ENCODE data around the gene NCKAP5L. TPM values are rescaled to one million over a fixed set of nuclear protein-coding genes. Genes with fewer than 3 reads are reported as not detected.
"Not testable (repeated sequence)": the region's sequence is repeated elsewhere in the genome, so short reads cannot be mapped to it uniquely, and the experiment has no call there.

NCKAP5L gene
- total RNA-seq, 1 experiment from 2014 or later = 13.3 TPM

DNA sequence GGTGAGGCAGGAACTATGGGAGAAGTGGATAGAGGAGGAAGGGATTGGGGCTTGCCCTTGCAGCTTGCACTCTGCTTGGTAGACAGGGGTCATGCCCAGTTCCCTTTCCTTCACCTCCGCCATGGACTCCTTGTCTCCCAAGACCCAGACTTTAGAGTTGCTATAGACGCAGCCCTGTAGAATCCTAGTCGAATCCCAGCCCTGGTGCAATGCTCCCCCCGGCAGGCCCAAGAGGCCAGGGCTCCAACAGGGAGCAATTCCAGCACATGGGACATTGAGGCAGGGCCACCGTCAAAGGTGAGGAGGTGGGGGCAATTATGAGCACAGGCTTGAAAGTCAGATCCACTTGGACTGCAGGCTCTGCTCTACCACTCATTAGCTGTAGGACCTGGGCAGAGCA, 44.2 kb upstream of the NCKAP5L start:
- no peak for ATAC-seq
- Histone ChIP-seq H3K9ac (ENCODE audit: low read length) (no peak overlapping the region), H3K27me3 (ENCODE audit: low read length) (no peaks in the 10 kb centered on the region), H3F3A (ENCODE audit: low read length, unreplicated experiment) (no peaks in the 10 kb centered on the region), H3K9me3 (ENCODE audit: low read length) (no peaks in the 10 kb centered on the region), H3K9me2 (replicated peaks; ENCODE audit: low read length) (no peaks in the 10 kb centered on the region), H3K79me2 (ENCODE audit: low read length) (no peaks in the 10 kb centered on the region), H2AFZ (ENCODE audit: low read length) (no peak overlapping the region), H4K20me1 (ENCODE audit: low read length) (no peaks in the 10 kb centered on the region), H3K36me3 (ENCODE audit: low read depth, low read length) (no peaks in the 10 kb centered on the region), H3K4me3 (ENCODE audit: low read length) (no peak overlapping the region), H3K4me1 (ENCODE audit: insufficient read depth, low read length) (peaks cover 5% of the 10 kb centered on the region), H3K4me2 (ENCODE audit: low read length) (no peak overlapping the region), H3K27ac (ENCODE audit: low read length) (no peak overlapping the region)
- ChIA-PET CTCF (interaction anchor here (0.5 kb wide), 1 partner anchor 185 kb away, joined by 4 read pairs; the partner anchor contains the start of gene ASIC1), POLR2A (ENCODE audit: unreplicated experiment) (no interaction called here)
- TF ChIP-seq, protein P1, sequence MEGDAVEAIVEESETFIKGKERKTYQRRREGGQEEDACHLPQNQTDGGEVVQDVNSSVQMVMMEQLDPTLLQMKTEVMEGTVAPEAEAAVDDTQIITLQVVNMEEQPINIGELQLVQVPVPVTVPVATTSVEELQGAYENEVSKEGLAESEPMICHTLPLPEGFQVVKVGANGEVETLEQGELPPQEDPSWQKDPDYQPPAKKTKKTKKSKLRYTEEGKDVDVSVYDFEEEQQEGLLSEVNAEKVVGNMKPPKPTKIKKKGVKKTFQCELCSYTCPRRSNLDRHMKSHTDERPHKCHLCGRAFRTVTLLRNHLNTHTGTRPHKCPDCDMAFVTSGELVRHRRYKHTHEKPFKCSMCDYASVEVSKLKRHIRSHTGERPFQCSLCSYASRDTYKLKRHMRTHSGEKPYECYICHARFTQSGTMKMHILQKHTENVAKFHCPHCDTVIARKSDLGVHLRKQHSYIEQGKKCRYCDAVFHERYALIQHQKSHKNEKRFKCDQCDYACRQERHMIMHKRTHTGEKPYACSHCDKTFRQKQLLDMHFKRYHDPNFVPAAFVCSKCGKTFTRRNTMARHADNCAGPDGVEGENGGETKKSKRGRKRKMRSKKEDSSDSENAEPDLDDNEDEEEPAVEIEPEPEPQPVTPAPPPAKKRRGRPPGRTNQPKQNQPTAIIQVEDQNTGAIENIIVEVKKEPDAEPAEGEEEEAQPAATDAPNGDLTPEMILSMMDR (conservative IDR thresholded peaks at IDR 0.05; ENCODE audit: low read depth, low read length) = no peak
- TF ChIP-seq EZH2 (IDR thresholded peaks at IDR 0.05; ENCODE audit: low read length, unreplicated experiment) = no peak
- TF ChIP-seq EZH2phosphoT487 (IDR thresholded peaks at IDR 0.05; ENCODE audit: borderline replicate concordance, low read length) = no peak
- BruUV-seq (replicated peaks) = no TSS peak
- DNase-seq = no peak
- intact Hi-C loops (cut with micrococcal nuclease) = no loop called here

DNA sequence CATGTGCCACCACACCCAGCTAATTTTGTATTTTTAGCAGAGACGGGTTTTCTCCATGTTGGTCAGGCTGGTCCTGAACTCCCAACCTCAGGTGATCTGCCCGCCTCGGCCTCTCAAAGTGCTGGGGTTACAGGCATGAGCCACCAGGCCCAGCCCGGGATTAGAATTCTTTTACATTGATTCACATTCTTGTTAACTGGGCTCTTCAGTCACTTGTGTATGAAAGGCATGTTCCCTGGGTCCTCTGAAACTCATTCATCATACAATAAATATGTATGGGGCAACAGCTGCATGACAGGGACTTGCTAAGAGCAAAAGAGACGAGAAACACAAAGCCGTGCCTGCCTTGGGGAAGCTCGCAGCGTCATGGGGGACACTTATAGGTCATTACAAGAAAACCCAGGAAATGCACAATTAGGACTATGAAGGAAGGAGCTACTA, 43.6 kb upstream of the NCKAP5L start:
- H2AFZ ChIP-seq (ENCODE audit: low read length); DNase-seq; CTCF ChIA-PET; ATAC-seq; H3K9me3 ChIP-seq (ENCODE audit: low read length); H3K4me3 ChIP-seq (ENCODE audit: low read length); POLR2A ChIA-PET (ENCODE audit: unreplicated experiment); BruUV-seq (replicated peaks); H3K27ac ChIP-seq (ENCODE audit: low read length); H3K9me2 ChIP-seq (replicated peaks; ENCODE audit: low read length); H3K27me3 ChIP-seq (ENCODE audit: low read length); H4K20me1 ChIP-seq (ENCODE audit: low read length); H3K36me3 ChIP-seq (ENCODE audit: low read depth, low read length); intact Hi-C loops (cut with micrococcal nuclease); H3F3A ChIP-seq (ENCODE audit: low read length, unreplicated experiment); H3K4me1 ChIP-seq (ENCODE audit: insufficient read depth, low read length); H3K79me2 ChIP-seq (ENCODE audit: low read length); H3K9ac ChIP-seq (ENCODE audit: low read length); H3K4me2 ChIP-seq (ENCODE audit: low read length): not testable (repeated sequence)

DNA sequence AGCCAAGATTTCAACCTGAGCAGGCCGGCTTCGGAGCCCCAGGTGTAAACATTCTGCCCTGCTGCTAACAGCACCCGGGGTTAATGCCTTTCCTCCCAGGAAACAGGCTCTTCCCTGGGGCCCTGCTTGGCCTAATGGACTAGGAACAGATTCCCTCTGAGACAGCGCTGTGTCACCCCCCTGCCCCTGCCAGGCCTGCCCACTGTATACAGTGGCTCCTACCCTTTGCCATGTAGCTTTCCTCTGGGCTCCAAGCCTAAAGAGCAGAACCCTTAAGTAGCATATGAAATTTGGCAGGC, 43.0 kb upstream of the NCKAP5L start:
- Histone ChIP-seq H3K4me1 (ENCODE audit: insufficient read depth, low read length) (peaks cover 8% of the 10 kb centered on the region), H3K9me3 (ENCODE audit: low read length) (no peaks in the 10 kb centered on the region), H3K9me2 (replicated peaks; ENCODE audit: low read length) (no peaks in the 10 kb centered on the region), H4K20me1 (ENCODE audit: low read length) (no peaks in the 10 kb centered on the region), H2AFZ (ENCODE audit: low read length) (no peak overlapping the region), H3F3A (ENCODE audit: low read length, unreplicated experiment) (no peaks in the 10 kb centered on the region), H3K4me2 (ENCODE audit: low read length) (no peak overlapping the region), H3K9ac (ENCODE audit: low read length) (no peak overlapping the region), H3K4me3 (ENCODE audit: low read length) (no peak overlapping the region), H3K27me3 (ENCODE audit: low read length) (no peaks in the 10 kb centered on the region), H3K79me2 (ENCODE audit: low read length) (no peaks in the 10 kb centered on the region), H3K27ac (ENCODE audit: low read length) (no peak overlapping the region), H3K36me3 (ENCODE audit: low read depth, low read length) (no peaks in the 10 kb centered on the region)
- CTCF ChIA-PET = no interaction called here
- TF ChIP-seq EZH2 (IDR thresholded peaks at IDR 0.05; ENCODE audit: low read length, unreplicated experiment) = no peak
- TF ChIP-seq, protein P1 (conservative IDR thresholded peaks at IDR 0.05; ENCODE audit: low read depth, low read length) = no peak
- TF ChIP-seq EZH2phosphoT487 (IDR thresholded peaks at IDR 0.05; ENCODE audit: borderline replicate concordance, low read length) = no peak
- BruUV-seq (replicated peaks) = no TSS peak
- intact Hi-C loops (cut with micrococcal nuclease) = no loop called here
- POLR2A ChIA-PET (ENCODE audit: unreplicated experiment) = no interaction called here
- ATAC-seq = no peak
- DNase-seq = no peak
